Measurements from ENCODE around the gene GCN1. TPM values are rescaled to one million over a fixed set of nuclear protein-coding genes. Genes with fewer than 3 reads are reported as not detected.
"Not testable (repeated sequence)": the region's sequence is repeated elsewhere in the genome, so short reads cannot be mapped to it uniquely, and the experiment has no call there.

Gene GCN1
- total RNA-seq, 2 experiments from 2014 or later = 143 to 146 TPM

GRCh38 chr12:120223458-120224303, 29.2 kb upstream of the GCN1 start:
- Mint-ChIP-seq H3K27ac (no peak overlapping the region), H3K36me3 (peaks cover 2% of the 10 kb centered on the region), H3K27me3 (no peaks in the 10 kb centered on the region), H3K9me3 (no peaks in the 10 kb centered on the region), H3K4me1 (peaks cover 33% of the 10 kb centered on the region), H3K4me3 (no peak overlapping the region)
- DNase-seq = no peak

- Mint-ChIP-seq H3K27me3 (no peaks in the 10 kb centered on the region), H3K9me3 (no peaks in the 10 kb centered on the region), H3K4me3 (no peak overlapping the region), H3K36me3 (no peaks in the 10 kb centered on the region), H3K27ac (no peak overlapping the region), H3K4me1 (peaks cover 20% of the 10 kb centered on the region)
- no peak for DNase-seq
These were observed 27.8 kb upstream of the GCN1 start for GRCh38 chr12:120222288-120222832.

GRCh38 chr12:120221576-120221900, 27.0 kb upstream of the GCN1 start:
- H3K27ac Mint-ChIP-seq = no peak overlapping the region
- H3K27me3 Mint-ChIP-seq = no peaks in the 10 kb centered on the region
- H3K36me3 Mint-ChIP-seq = no peaks in the 10 kb centered on the region
- H3K9me3 Mint-ChIP-seq = no peaks in the 10 kb centered on the region
- DNase-seq = no peak
- no peak overlapping the region for H3K4me3 Mint-ChIP-seq
- peaks cover 20% of the 10 kb centered on the region for H3K4me1 Mint-ChIP-seq

- no peaks in the 10 kb centered on the region for H3K9me3 Mint-ChIP-seq
- no peak overlapping the region for H3K27ac Mint-ChIP-seq
- H3K27me3 Mint-ChIP-seq = no peaks in the 10 kb centered on the region
- peaks cover 16% of the 10 kb centered on the region for H3K4me1 Mint-ChIP-seq
- no peak for DNase-seq
- H3K4me3 Mint-ChIP-seq = no peak overlapping the region
- H3K36me3 Mint-ChIP-seq = no peaks in the 10 kb centered on the region
These were observed 26.5 kb upstream of the GCN1 start for GRCh38 chr12:120220838-120221575.

GRCh38 chr12:120218680-120219606, 24.4 kb upstream of the GCN1 start:
- DNase-seq = no peak
- no peak overlapping the region for H3K4me3 Mint-ChIP-seq

GRCh38 chr12:120216742-120217605, 22.5 kb upstream of the GCN1 start:
- no peaks in the 10 kb centered on the region for H3K9me3 Mint-ChIP-seq
- no peaks in the 10 kb centered on the region for H3K4me1 Mint-ChIP-seq
- H3K36me3 Mint-ChIP-seq = no peaks in the 10 kb centered on the region
- no peak for DNase-seq
- H3K27me3 Mint-ChIP-seq = no peaks in the 10 kb centered on the region
- H3K27ac Mint-ChIP-seq = no peak overlapping the region
- no peak overlapping the region for H3K4me3 Mint-ChIP-seq

More at GRCh38 chr12:120218680-120219606, 24.4 kb upstream of the GCN1 start:
- Mint-ChIP-seq H3K4me1 (peaks cover 1% of the 10 kb centered on the region), H3K27me3 (no peaks in the 10 kb centered on the region), H3K9me3 (no peaks in the 10 kb centered on the region), H3K27ac (no peak overlapping the region), H3K36me3 (no peaks in the 10 kb centered on the region)

GRCh38 chr12:120215766-120216735, 21.5 kb upstream of the GCN1 start:
- Mint-ChIP-seq H3K4me3 (no peak overlapping the region), H3K36me3 (peaks cover 2% of the 10 kb centered on the region), H3K9me3 (no peaks in the 10 kb centered on the region), H3K27me3 (no peaks in the 10 kb centered on the region), H3K27ac (no peak overlapping the region), H3K4me1 (no peaks in the 10 kb centered on the region)
- DNase-seq = no peak

- no peak overlapping the region for H3K4me3 Mint-ChIP-seq
- H3K36me3 Mint-ChIP-seq = peaks cover 6% of the 10 kb centered on the region
- no peaks in the 10 kb centered on the region for H3K27me3 Mint-ChIP-seq
- H3K27ac Mint-ChIP-seq = no peak overlapping the region
- DNase-seq = no peak
- H3K4me1 Mint-ChIP-seq = peaks cover 2% of the 10 kb centered on the region
- H3K9me3 Mint-ChIP-seq = no peaks in the 10 kb centered on the region
These were observed 20.8 kb upstream of the GCN1 start for GRCh38 chr12:120215357-120215735.

GRCh38 chr12:120214626-120215356, 20.3 kb upstream of the GCN1 start:
- Mint-ChIP-seq H3K36me3 (peaks cover 6% of the 10 kb centered on the region), H3K4me3 (no peak overlapping the region), H3K4me1 (peaks cover 2% of the 10 kb centered on the region), H3K27ac (no peak overlapping the region), H3K27me3 (no peaks in the 10 kb centered on the region), H3K9me3 (no peaks in the 10 kb centered on the region)
- DNase-seq = no peak

- Mint-ChIP-seq H3K9me3 (no peaks in the 10 kb centered on the region), H3K27ac (no peak overlapping the region), H3K4me1 (peaks cover 2% of the 10 kb centered on the region), H3K27me3 (no peaks in the 10 kb centered on the region), H3K4me3 (no peak overlapping the region), H3K36me3 (peaks cover 6% of the 10 kb centered on the region)
- no peak for DNase-seq
These were observed 19.2 kb upstream of the GCN1 start for GRCh38 chr12:120213758-120214157.

GRCh38 chr12:120213182-120213581, 18.7 kb upstream of the GCN1 start:
- not testable (repeated sequence) for H3K9me3 Mint-ChIP-seq, DNase-seq, H3K4me1 Mint-ChIP-seq, H3K27me3 Mint-ChIP-seq, H3K36me3 Mint-ChIP-seq, H3K27ac Mint-ChIP-seq, H3K4me3 Mint-ChIP-seq

GRCh38 chr12:120212301-120212700, 17.8 kb upstream of the GCN1 start:
- Mint-ChIP-seq H3K36me3 (peaks cover 12% of the 10 kb centered on the region), H3K9me3 (no peaks in the 10 kb centered on the region), H3K4me1 (peaks cover 2% of the 10 kb centered on the region), H3K27me3 (no peaks in the 10 kb centered on the region), H3K27ac (no peak overlapping the region), H3K4me3 (no peak overlapping the region)
- no peak for DNase-seq

- H3K4me1 Mint-ChIP-seq = peaks cover 2% of the 10 kb centered on the region
- peaks cover 12% of the 10 kb centered on the region for H3K36me3 Mint-ChIP-seq
- H3K27ac Mint-ChIP-seq = no peak overlapping the region
- no peaks in the 10 kb centered on the region for H3K9me3 Mint-ChIP-seq
- DNase-seq = no peak
- H3K4me3 Mint-ChIP-seq = no peak overlapping the region
- H3K27me3 Mint-ChIP-seq = no peaks in the 10 kb centered on the region
These were observed 17.4 kb upstream of the GCN1 start for GRCh38 chr12:120211904-120212283.
